Measurements from ENCODE around the gene S100A11. TPM values are rescaled to one million over a fixed set of nuclear protein-coding genes. Genes with fewer than 3 reads are reported as not detected.

Gene S100A11
- polyA plus RNA-seq, 3 donors, result 1,184 to 3,364 (median 2,621) TPM

DNA sequence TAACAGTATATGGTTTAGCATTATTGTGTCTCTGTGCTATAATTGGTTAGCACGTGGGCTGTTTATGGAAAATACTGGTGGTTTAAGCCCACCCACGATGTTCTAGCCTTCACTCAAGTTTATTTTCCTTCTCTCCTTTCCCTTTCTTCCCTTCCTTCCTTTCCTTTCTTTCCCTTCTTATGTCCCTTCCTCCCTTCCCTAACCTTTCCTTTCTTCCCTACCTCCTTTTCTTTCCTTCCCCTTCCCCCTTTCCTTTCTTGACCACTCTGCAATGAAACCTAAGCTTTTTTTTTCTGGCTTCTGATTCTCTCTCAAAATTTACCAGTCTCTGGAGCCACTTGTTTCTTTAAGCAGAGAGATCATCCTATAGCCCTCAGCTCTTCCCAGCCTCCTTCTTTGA, 29.8 kb downstream of the S100A11 start:
- no peak overlapping the region for H3K4me2 ChIP-seq (replicated peaks; ENCODE audit: extremely low read depth, low read length, poor library complexity, severe bottlenecking)
- H3K4me1 ChIP-seq (ENCODE audit: control insufficient read depth in 1 of 2, insufficient read depth in 2 of 2, low read length in 2 of 2), result peaks cover 3% of the 10 kb centered on the region in 2 donors
- no peak overlapping the region for H3K4me3 Mint-ChIP-seq
- peaks cover 12 to 17% (median 13%) of the 10 kb centered on the region in 3 donors for H3K27me3 Mint-ChIP-seq (ENCODE audit: low read depth in 3 of 3)
- TF ChIP-seq CTCF (IDR thresholded peaks at IDR 0.05), result no peak
- no peaks in the 10 kb centered on the region for H3K36me3 ChIP-seq (replicated peaks in 1 of 2; ENCODE audit: control insufficient read depth in 1 of 2, insufficient read depth in 2 of 2, low read length in 2 of 2)
- no peak overlapping the region for H3K27ac Mint-ChIP-seq
- no peak for DNase-seq
- H3K27me3 ChIP-seq (ENCODE audit: control insufficient read depth in 2 of 2, insufficient read depth in 2 of 2, low read length in 2 of 2), result peaks cover 3% of the 10 kb centered on the region in 2 donors
- H3K36me3 Mint-ChIP-seq, result peaks cover 0 to 4% of the 10 kb centered on the region in 2 donors
- H2AFZ ChIP-seq (ENCODE audit: insufficient read depth, low read depth, low read length, poor library complexity, severe bottlenecking), result no peak overlapping the region
- no peaks in the 10 kb centered on the region for H3K79me2 ChIP-seq (ENCODE audit: insufficient read depth, low read length)
- H3K9me3 Mint-ChIP-seq, result peaks cover 0 to 4% (median 0%) of the 10 kb centered on the region in 7 donors
- intact Hi-C loops (cut with micrococcal nuclease), result no loop called here
- H3K9ac ChIP-seq (ENCODE audit: insufficient read depth, low read length, poor library complexity, severe bottlenecking), result no peak overlapping the region
- no peak overlapping the region for H3K4me3 ChIP-seq (replicated peaks in 1 of 3; ENCODE audit: low read depth in 2 of 3, low read length in 3 of 3)
- H3K27ac ChIP-seq (ENCODE audit: low read depth in 1 of 2, low read length in 2 of 2), result no peak overlapping the region
- no peaks in the 10 kb centered on the region for H4K20me1 ChIP-seq (ENCODE audit: insufficient read depth, low read length)
- H3K9me3 ChIP-seq (replicated peaks in 1 of 2; ENCODE audit: control insufficient read depth in 1 of 2, insufficient read depth in 1 of 2, low read length in 2 of 2), result no peaks in the 10 kb centered on the region
- no CpG with 5 or more reads among the region's 2 CpGs for WGBS (ENCODE audit: insufficient coverage)
- peaks cover 6% of the 10 kb centered on the region for H3K4me1 Mint-ChIP-seq

DNA sequence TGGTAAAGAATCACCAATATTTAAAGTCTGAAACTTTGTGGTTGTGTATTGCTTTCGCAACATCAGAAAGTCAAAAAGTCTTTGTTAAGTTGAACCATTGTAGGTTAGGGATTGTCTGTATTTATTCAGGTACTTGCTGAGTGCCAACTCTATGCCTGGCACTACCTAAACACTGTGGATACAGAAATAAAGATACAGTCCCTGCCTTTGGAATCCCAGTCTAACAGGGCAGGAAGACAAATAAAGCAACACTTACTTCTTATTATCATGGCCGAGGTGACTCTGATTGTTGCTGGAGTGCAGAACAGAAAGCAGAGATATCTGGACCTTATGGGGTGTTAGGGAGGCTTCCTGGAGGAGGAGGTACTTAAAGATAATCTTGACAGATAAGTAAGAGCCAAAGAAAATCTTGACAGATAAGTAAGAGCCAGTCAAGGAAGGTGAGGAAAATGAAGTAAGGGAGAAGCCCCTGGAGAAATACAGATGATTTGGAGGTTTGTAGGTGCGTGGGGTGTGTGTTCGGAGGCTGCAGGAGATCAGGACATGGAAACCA, 31.4 kb downstream of the S100A11 start:
- H3K27me3 Mint-ChIP-seq (ENCODE audit: low read depth in 3 of 3), result peaks cover 12 to 16% (median 13%) of the 10 kb centered on the region in 3 donors
- no peaks in the 10 kb centered on the region for H3K9me3 Mint-ChIP-seq

More for the DNA sequence above, 31.4 kb downstream of the S100A11 start:
- Histone ChIP-seq H3K27me3 (ENCODE audit: control insufficient read depth in 2 of 2, insufficient read depth in 2 of 2, low read length in 2 of 2) (peaks cover 3% of the 10 kb centered on the region in 2 donors), H3K79me2 (ENCODE audit: insufficient read depth, low read length) (no peaks in the 10 kb centered on the region), H3K9ac (ENCODE audit: insufficient read depth, low read length, poor library complexity, severe bottlenecking) (no peak overlapping the region), H3K36me3 (replicated peaks in 1 of 2; ENCODE audit: control insufficient read depth in 1 of 2, insufficient read depth in 2 of 2, low read length in 2 of 2) (no peaks in the 10 kb centered on the region), H3K4me3 (replicated peaks in 1 of 3; ENCODE audit: low read depth in 2 of 3, low read length in 3 of 3) (no peak overlapping the region), H3K4me2 (replicated peaks; ENCODE audit: extremely low read depth, low read length, poor library complexity, severe bottlenecking) (no peak overlapping the region), H2AFZ (ENCODE audit: insufficient read depth, low read depth, low read length, poor library complexity, severe bottlenecking) (no peak overlapping the region), H3K9me3 (replicated peaks in 1 of 2; ENCODE audit: control insufficient read depth in 1 of 2, insufficient read depth in 1 of 2, low read length in 2 of 2) (no peaks in the 10 kb centered on the region), H3K27ac (ENCODE audit: low read depth in 1 of 2, low read length in 2 of 2) (no peak overlapping the region), H3K4me1 (ENCODE audit: control insufficient read depth in 1 of 2, insufficient read depth in 2 of 2, low read length in 2 of 2) (peaks cover 19% of the 10 kb centered on the region in 2 donors), H4K20me1 (ENCODE audit: insufficient read depth, low read length) (no peaks in the 10 kb centered on the region)
- WGBS (ENCODE audit: insufficient coverage), result 86% methylated on average over 1 of the region's 4 CpGs
- H3K36me3 Mint-ChIP-seq, result peaks cover 0 to 4% of the 10 kb centered on the region in 2 donors
- DNase-seq, result no peak
- H3K27ac Mint-ChIP-seq, result peak overlapping the region in 1 of 7 donors; percentile 8
- no peak for TF ChIP-seq CTCF (IDR thresholded peaks at IDR 0.05)
- intact Hi-C loops (cut with micrococcal nuclease), result no loop called here
- H3K4me1 Mint-ChIP-seq, result peaks cover 20% of the 10 kb centered on the region
- H3K4me3 Mint-ChIP-seq, result no peak overlapping the region

Measured in CD14-positive monocyte (primary cell).